K562 (cell line): ENCODE results near the gene MMP19. TPM values are rescaled to one million over a fixed set of nuclear protein-coding genes. Genes with fewer than 3 reads are reported as not detected.

Source experiments
- ATAC-seq: fragments of 200-7000 bp; cut with Tn5 transposase; 3 replicates; pipeline ENCODE4 v1.9.1; 2020; ENCODE audit warnings: moderate library complexity
- BruUV-seq: library from RNA; stranded (reverse); fragments of 400-500 nt; replicated peaks from 2 replicates; lab custom pipeline; 2021; lab: Mats Ljungman, UMichigan
- CTCF ChIA-PET: fragments of 300-600 bp; formaldehyde crosslinking; extraction: SDS; loops from one replicate; lab custom pipeline; 2021; ENCODE audit warnings: low intra/inter-chr PET ratio; lab: Yijun Ruan, JAX
- POLR2A ChIA-PET: fragments of 300-600, 350-650 bp; sonication (Branson Sonifier 250); formaldehyde crosslinking; extraction: SDS; loops from one replicate; lab custom pipeline; 2021; ENCODE audit warnings: antibody characterized with exemption, inconsistent platforms; lab: Yijun Ruan, JAX
- DNase-seq, 4 experiments: peaks; one replicate each; pipeline versions ENCODE4 v3.0.0 to v3.0.0-alpha.2; 2011 to 2018; ENCODE audit warnings: low spot score in 3 of 4, mixed read lengths in 3 of 4; ENCODE audit errors: extremely low read depth in 1 of 4
- FAIRE-seq: peaks from 2 replicates; lab custom pipeline; 2011; peaks lifted over from hg19 to GRCh38; lab: Jason Lieb, UNC
- H2AFZ ChIP-seq: 2 replicates; pipeline ENCODE4 v1.6.0; 2011; ENCODE audit warnings: low read depth, low read length, control low read depth, inconsistent platforms
- H3K27ac ChIP-seq: fragments of 200-600 bp; 3 replicates; pipeline ENCODE4 v1.8.0; 2011; ENCODE audit warnings: low read depth, mild to moderate bottlenecking, control low read depth, inconsistent platforms, low read length, moderate library complexity, mixed read lengths; ENCODE audit errors: extremely low read depth
- H3K27me3 ChIP-seq, 2 experiments: fragments of 300-600 bp in 1 of 2; 2 replicates in 1 of 2; 3 replicates in 1 of 2; pipeline versions ENCODE4 v1.6.0 to v1.8.0; 2011; ENCODE audit warnings: inconsistent platforms in 2 of 2, low read length in 2 of 2, mild to moderate bottlenecking in 1 of 2, mixed read lengths in 1 of 2, moderate library complexity in 1 of 2; ENCODE audit not compliant: control insufficient read depth in 2 of 2, insufficient read depth in 2 of 2
- H3K36me3 ChIP-seq: fragments of 300-600 bp; 3 replicates; pipeline ENCODE4 v1.8.0; 2011; ENCODE audit warnings: mild to moderate bottlenecking, low read length, inconsistent platforms; ENCODE audit not compliant: control insufficient read depth, insufficient read depth
- H3K4me1 ChIP-seq, 2 experiments: fragments of 200-600 bp in 1 of 2; replicated peaks in 1 of 2; 2 replicates in 1 of 2; 3 replicates in 1 of 2; pipeline versions ENCODE4 v1.5.1 to v1.8.0; 2011; ENCODE audit warnings: inconsistent platforms in 2 of 2, low read length in 2 of 2, mild to moderate bottlenecking in 1 of 2, mixed read lengths in 1 of 2, moderate library complexity in 1 of 2; ENCODE audit not compliant: control insufficient read depth in 2 of 2, insufficient read depth in 2 of 2
- H3K4me2 ChIP-seq: 2 replicates; pipeline ENCODE4 v1.6.1; 2011; ENCODE audit warnings: low read length, control low read depth, inconsistent platforms, mixed read lengths; ENCODE audit not compliant: insufficient read depth
- H3K4me3 ChIP-seq: fragments of 200-600 bp; sonication (generic), shearing (Covaris generic); 2 replicates; pipeline ENCODE4 v1.5.1; 2016; ENCODE audit warnings: control low read depth, inconsistent platforms
- H3K79me2 ChIP-seq: fragments of 200-600 bp; 3 replicates; pipeline ENCODE4 v1.8.0; 2011; ENCODE audit warnings: low read length, inconsistent platforms; ENCODE audit not compliant: control insufficient read depth, insufficient read depth
- H3K9ac ChIP-seq, 2 experiments: 2 replicates each; pipeline versions ENCODE4 v1.6.0 to v1.6.1; 2011; ENCODE audit warnings: low read depth in 2 of 2, low read length in 2 of 2, control low read depth in 1 of 2, inconsistent platforms in 1 of 2, mild to moderate bottlenecking in 1 of 2, mixed read lengths in 1 of 2; ENCODE audit not compliant: insufficient read depth in 1 of 2
- H3K9me1 ChIP-seq: one replicate; pipeline ENCODE4 v1.6.0; 2011; ENCODE audit warnings: inconsistent platforms, mild to moderate bottlenecking, low read length, moderate library complexity; ENCODE audit not compliant: control insufficient read depth, insufficient read depth
- H3K9me3 ChIP-seq: replicated peaks from 2 replicates; pipeline ENCODE4 v1.5.1; 2011; ENCODE audit warnings: low read depth, low read length, inconsistent platforms; ENCODE audit not compliant: control insufficient read depth, insufficient read depth
- H4K20me1 ChIP-seq: replicated peaks from 2 replicates; pipeline ENCODE4 v1.6.1; 2011; ENCODE audit warnings: low read length, inconsistent platforms, mixed read lengths; ENCODE audit not compliant: control insufficient read depth, insufficient read depth
- ATF1 ChIP-seq, 2 experiments: fragments of 450-650 bp in 1 of 2; IDR thresholded peaks; 2 replicates each; pipeline ENCODE4 v1.6.1; 2016; ENCODE audit warnings: missing compliant biosample characterization in 1 of 2, missing genetic modification characterization in 1 of 2
- CREBBP ChIP-seq: IDR thresholded peaks from one replicate; pipeline ENCODE4 v1.6.1; 2012; ENCODE audit warnings: low read depth, mild to moderate bottlenecking, control low read depth, inconsistent platforms, low read length
- HDAC3 ChIP-seq: fragments of 450-650 bp; IDR thresholded peaks from 2 replicates; pipeline ENCODE4 v1.6.1; 2018; ENCODE audit warnings: borderline replicate concordance, mild to moderate bottlenecking, moderate library complexity; ENCODE audit not compliant: partially characterized antibody
- MLLT1 ChIP-seq, 2 experiments: fragments of 450-650 bp; IDR thresholded peaks; 2 replicates each; pipeline ENCODE4 v1.6.1; 2016
- TCF3 ChIP-seq: sonication (generic); formaldehyde crosslinking; IDR thresholded peaks from 2 replicates; pipeline ENCODE4 v1.4.0; 2020; ENCODE audit warnings: mild to moderate bottlenecking, missing genetic modification reagents
- TCF7L2 ChIP-seq: fragments of 150-350 bp; IDR thresholded peaks from 2 replicates; pipeline ENCODE4 v1.6.1; 2016; ENCODE audit warnings: low read depth, mild to moderate bottlenecking, low read length, moderate library complexity
- ZNF644 ChIP-seq: fragments of 200-800 bp; sonication (Bioruptor generic); IDR thresholded peaks from 2 replicates; pipeline ENCODE4 v1.6.1; 2016; ENCODE audit warnings: low read depth, missing genetic modification characterization, missing compliant biosample characterization
- WGBS: fragments of 100-300 bp; shearing (Covaris generic); methylation state at CpG from one replicate; pipeline ENCODE4 v1.1.6; 2016; ENCODE audit warnings: low coverage, mixed read lengths; ENCODE audit not compliant: insufficient coverage; ENCODE audit errors: missing lambda C conversion rate; 5-methylcytosine and 5-hydroxymethylcytosine counted together
- in situ Hi-C: fragments of 300-500 bp; cut with MboI; formaldehyde crosslinking; loops from 4 replicates; pipeline ENCODE4 v1.15.0; 2018; ENCODE audit warnings: inconsistent platforms, mixed read lengths
- intact Hi-C: fragments of 100-400 bp; cut with micrococcal nuclease; formaldehyde crosslinking; loops from 2 replicates; pipeline ENCODE4 v1.14.2; 2022
- polyA plus RNA-seq, 8 experiments: library from polyadenylated mRNA; depleted of rRNA in 4 of 8; stranded (reverse) in 5 of 8; unstranded in 3 of 8; fragments of >200 nt; fragmentation: Nextera tagmentation in 2 of 8; fragmentation: Illumina TruSeq in 1 of 8; extraction: Ambion mirVana in 2 of 8; extraction: Trizol in 1 of 8; gene quantifications; 2 replicates each; pipeline versions ENCODE4 v1.2.1 to v1.2.3, GENCODE V29; 2011 to 2014; ENCODE audit warnings: inconsistent platforms in 1 of 8, missing spikeins in 1 of 8
- total RNA-seq, 7 experiments: library from RNA; depleted of rRNA in 6 of 7; stranded (reverse); fragments of >200 nt in 6 of 7; fragmentation: Illumina TruSeq in 2 of 7; extraction: Trizol in 2 of 7; gene quantifications; 2 replicates each; pipeline versions ENCODE4 v1.2.1 to v1.2.3, GENCODE V29; 2011 to 2021; ENCODE audit warnings: low replicate concordance in 1 of 7
- TF ChIP-seq, protein P1 (sequence below): sonication (generic); formaldehyde crosslinking; IDR thresholded peaks from 2 replicates; pipeline ENCODE4 v1.8.0; 2022; ENCODE audit warnings: mild to moderate bottlenecking, missing genetic modification reagents
- TF ChIP-seq, protein P2 (sequence below): sonication (generic); formaldehyde crosslinking; IDR thresholded peaks from 2 replicates; pipeline ENCODE4 v1.8.1; 2022; ENCODE audit warnings: missing genetic modification reagents

Gene MMP19
- total and polyA plus RNA-seq, 9 of the 15 experiments (the other 6 are each of a cell fraction or from before 2014, with no cell fraction given): 0.14 to 1.6 (median 0.66) TPM

- TF ChIP-seq, protein P1, sequence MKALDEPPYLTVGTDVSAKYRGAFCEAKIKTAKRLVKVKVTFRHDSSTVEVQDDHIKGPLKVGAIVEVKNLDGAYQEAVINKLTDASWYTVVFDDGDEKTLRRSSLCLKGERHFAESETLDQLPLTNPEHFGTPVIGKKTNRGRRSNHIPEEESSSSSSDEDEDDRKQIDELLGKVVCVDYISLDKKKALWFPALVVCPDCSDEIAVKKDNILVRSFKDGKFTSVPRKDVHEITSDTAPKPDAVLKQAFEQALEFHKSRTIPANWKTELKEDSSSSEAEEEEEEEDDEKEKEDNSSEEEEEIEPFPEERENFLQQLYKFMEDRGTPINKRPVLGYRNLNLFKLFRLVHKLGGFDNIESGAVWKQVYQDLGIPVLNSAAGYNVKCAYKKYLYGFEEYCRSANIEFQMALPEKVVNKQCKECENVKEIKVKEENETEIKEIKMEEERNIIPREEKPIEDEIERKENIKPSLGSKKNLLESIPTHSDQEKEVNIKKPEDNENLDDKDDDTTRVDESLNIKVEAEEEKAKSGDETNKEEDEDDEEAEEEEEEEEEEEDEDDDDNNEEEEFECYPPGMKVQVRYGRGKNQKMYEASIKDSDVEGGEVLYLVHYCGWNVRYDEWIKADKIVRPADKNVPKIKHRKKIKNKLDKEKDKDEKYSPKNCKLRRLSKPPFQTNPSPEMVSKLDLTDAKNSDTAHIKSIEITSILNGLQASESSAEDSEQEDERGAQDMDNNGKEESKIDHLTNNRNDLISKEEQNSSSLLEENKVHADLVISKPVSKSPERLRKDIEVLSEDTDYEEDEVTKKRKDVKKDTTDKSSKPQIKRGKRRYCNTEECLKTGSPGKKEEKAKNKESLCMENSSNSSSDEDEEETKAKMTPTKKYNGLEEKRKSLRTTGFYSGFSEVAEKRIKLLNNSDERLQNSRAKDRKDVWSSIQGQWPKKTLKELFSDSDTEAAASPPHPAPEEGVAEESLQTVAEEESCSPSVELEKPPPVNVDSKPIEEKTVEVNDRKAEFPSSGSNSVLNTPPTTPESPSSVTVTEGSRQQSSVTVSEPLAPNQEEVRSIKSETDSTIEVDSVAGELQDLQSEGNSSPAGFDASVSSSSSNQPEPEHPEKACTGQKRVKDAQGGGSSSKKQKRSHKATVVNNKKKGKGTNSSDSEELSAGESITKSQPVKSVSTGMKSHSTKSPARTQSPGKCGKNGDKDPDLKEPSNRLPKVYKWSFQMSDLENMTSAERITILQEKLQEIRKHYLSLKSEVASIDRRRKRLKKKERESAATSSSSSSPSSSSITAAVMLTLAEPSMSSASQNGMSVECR (CRISPR knock-in tag): no peak
- TF ChIP-seq HDAC3 (no peak), CREBBP (no peak)
- TF ChIP-seq, protein P2, sequence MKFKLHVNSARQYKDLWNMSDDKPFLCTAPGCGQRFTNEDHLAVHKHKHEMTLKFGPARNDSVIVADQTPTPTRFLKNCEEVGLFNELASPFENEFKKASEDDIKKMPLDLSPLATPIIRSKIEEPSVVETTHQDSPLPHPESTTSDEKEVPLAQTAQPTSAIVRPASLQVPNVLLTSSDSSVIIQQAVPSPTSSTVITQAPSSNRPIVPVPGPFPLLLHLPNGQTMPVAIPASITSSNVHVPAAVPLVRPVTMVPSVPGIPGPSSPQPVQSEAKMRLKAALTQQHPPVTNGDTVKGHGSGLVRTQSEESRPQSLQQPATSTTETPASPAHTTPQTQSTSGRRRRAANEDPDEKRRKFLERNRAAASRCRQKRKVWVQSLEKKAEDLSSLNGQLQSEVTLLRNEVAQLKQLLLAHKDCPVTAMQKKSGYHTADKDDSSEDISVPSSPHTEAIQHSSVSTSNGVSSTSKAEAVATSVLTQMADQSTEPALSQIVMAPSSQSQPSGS (CRISPR knock-in tag): no peak
These were observed 8.2 kb upstream of the MMP19 start (continued) for GRCh38 chr12:55850893-55851292.

DNA sequence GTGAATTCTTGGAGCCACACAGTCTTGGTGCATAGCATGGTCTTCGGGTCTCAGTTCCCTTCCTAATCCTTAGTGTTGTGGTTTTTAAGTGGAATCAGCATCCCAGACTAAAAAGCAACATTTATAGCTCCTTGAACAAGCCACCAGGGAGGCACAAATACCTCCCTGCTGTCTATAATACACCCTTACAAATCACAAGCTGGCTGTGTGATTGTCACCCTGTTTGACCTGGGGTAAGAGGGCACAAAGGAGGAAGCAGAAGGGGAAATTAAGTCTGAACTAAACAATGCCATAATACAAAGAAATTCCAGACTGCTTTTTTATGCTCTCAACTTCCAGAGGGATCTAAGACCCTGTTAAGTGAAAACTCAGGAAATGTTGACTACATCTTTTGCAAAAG is 7.7 kb upstream of the MMP19 start:
- H3K4me3 ChIP-seq: no peak overlapping the region
- no TSS peak for BruUV-seq
- POLR2A ChIA-PET: no interaction called here
- WGBS: 6% methylated on average over 1 of the region's 1 CpG
- H2AFZ ChIP-seq: peak overlapping the region; percentile 67; the same call in 1 of the 2 replicates
- no peak overlapping the region for H3K4me2 ChIP-seq
- no peaks in the 10 kb centered on the region for H3K9me1 ChIP-seq
- H3K79me2 ChIP-seq: peaks cover 3% of the 10 kb centered on the region; the same call in 1 of the 3 replicates
- DNase-seq (no peak), FAIRE-seq (no peak), ATAC-seq (no peak)
- peaks cover 8 to 16% of the 10 kb centered on the region in 2 experiments; a peak in 4 of 5 replicates for H3K4me1 ChIP-seq
- no peaks in the 10 kb centered on the region for H3K9me3 ChIP-seq
- CTCF ChIA-PET: no interaction called here
- no peaks in the 10 kb centered on the region for H3K27me3 ChIP-seq
- no peaks in the 10 kb centered on the region for H4K20me1 ChIP-seq
- intact Hi-C loops: no loop called here
- H3K36me3 ChIP-seq: no peaks in the 10 kb centered on the region
- H3K27ac ChIP-seq: no peak overlapping the region
- TF ChIP-seq TCF7L2: no peak
- no peak for TF ChIP-seq ZNF644 (tag)
- TF ChIP-seq MLLT1 (IDR thresholded peaks at IDR 0.05): no peak
- TF ChIP-seq ATF1 (CRISPR knock-in tag; IDR thresholded peaks at IDR 0.05): no peak
- no peak for TF ChIP-seq ATF1 (tag; IDR thresholded peaks at IDR 0.05)
- TF ChIP-seq TCF3 (CRISPR knock-in tag): no peak
- H3K9ac ChIP-seq: no peak overlapping the region
- in situ Hi-C loops: no loop called here
